HG02852 (cell line): Measurements from ENCODE around the gene DLL4.
A peak's percentile ranks its signal among the peaks of the same experiment; 100 is the strongest.

Source experiments
- ATAC-seq: cut with Tn5 transposase; IDR thresholded peaks from one replicate; pipeline ENCODE4 v1.9.1; 2021; ENCODE audit warnings: mild to moderate bottlenecking, moderate library complexity; ENCODE audit not compliant: unreplicated experiment

The DLL4 gene

DNA sequence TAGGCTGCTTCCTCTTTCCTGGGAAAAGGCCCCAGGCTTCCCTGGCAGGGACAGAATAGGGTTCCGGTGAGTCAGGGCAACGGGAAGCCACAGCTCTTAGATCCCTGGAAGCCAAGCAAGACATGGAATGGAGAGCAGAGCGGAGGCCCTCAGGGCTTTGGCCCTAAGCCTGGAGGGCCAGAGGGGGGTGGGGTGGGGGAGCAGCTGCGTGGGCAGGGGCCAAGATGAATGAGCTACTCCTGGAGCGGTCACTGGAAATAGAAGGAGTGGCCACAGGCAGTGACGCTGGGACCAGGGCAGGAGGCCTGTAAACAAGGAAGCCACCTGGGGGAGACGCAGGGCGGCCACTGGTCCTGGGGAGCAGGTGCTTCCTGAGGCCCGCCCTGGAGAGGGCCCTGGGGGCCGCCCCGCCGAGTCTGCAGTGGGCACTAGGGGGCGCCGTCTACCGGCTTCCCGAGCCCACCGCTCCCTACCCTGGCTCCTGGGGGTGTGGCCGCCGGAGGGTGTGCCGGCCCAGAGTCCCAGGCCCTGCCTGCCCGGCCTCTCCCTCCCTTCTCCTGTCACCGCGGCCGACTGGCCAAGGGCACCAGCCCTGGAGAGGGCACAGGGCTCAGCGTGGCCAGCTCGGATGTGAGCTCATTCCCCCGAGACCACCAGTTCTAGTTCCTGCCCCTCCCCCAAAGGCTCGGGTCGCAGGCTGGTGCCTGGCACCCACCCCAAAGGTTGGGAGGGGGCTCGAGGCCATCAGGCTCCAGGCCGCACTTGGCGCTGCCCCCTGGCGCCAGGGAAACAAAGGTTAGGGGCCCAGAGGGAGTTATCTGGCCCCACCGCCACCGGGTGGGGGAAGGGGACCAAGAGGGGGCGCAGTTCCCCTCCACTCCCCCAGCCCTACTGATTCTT is 22.8 kb upstream of the DLL4 start:
- peak; percentile 61 for ATAC-seq

DNA sequence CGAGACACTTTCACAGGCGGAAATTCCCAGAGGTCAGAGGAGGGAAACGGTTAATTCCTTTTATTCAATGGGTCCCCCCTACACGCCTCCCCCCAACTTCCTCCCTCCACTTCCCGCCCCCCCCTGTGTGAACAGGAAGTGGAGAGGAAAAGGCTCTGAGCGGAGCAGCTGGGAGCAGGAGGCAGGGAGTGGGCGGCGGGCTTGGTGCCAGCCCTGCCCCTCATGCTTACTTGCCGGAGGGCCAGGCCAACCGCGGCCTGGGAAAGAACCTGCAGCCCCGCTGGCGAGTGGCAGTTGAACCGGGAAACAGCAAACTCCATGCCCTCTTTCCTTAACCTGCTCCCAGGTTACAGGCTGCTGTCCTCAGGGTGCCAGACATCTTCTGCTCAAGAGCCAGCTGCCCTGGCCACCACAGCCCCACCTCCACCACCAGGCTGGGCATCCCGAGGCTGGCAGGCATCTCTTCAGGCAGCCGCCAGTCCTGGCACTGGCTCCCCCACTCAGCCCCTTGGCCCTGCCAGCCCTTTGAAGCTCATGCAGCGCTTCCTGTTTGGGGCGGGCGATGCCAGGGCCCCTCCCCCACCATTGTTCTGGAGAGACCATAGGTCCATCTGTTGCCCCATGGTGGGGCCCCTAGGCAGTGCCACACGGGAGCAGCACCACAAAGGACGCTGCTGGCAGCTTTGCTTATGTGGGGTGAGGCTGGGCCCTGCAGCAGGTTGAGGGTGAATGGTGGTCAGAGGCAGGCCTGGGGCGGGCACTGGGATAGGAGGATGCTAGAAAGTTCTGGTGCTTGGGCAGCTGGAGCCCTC is 21.9 kb upstream of the DLL4 start:
- peak; percentile 6 for ATAC-seq

DNA sequence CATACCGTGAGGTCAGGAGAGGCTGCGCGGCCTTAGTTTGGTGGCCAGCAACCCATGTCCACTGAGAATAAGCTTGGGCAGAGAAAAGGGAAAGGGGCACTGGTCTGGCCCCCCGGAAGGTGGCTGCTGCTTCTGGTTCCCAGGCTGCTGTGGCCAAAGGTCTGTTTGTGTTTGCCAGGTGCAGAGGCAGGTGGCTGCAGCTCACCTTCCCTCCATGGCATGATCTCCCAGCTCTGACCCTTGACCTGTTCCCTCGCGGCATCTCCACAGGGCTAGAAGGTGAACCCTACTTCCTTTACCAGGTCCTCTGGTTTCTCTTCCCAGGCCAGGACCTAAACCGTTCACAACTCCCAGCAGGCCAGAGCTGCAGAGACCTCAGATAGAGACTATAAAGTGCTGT is 21.0 kb upstream of the DLL4 start:
- ATAC-seq, result no peak

DNA sequence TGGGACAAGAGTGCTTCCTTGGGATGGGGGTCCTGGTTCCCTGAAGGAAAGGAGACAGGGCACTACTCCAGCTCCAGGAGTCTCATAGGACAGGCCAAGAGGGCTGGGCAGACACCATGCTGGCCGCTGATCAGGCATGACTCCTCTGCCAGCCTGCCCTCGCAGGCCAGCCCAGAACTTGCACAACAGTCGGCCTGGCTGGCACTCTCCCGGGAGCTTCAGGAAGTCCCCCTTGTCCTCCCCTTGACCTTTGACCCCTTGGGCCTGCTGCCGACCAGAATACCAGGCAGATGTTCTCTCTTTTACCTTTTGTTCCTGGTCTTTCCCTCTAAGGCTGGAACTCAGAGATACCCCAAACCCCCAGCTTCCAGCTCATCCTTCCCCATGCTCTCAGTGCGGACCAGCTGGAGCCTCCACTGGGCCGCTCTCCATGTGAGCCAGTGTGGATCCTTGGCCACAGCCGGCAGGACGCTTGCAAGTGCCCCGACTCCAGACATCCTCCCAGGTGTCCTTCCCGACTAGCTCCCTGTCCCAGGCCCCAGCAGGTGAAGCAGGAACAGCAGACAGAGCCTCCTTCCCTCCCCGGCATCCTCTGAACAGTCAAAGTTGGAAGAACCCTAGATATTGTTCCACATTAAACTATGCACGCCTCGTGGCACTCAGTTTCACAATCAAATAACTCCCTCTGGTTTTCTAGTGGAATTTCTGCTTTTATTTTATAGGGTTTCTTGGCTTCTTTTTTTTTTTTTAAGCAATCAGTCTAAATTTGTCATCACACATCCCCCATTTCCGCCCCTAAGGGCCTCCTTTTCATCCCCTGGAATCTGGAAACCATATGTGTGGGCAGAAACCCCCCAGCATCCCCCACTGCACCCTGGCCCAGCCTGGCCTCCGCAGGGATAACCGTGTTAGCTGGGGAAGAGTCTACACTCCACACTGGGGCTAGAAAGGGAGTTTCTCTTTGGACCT is 19.2 kb upstream of the DLL4 start:
- no peak for ATAC-seq

DNA sequence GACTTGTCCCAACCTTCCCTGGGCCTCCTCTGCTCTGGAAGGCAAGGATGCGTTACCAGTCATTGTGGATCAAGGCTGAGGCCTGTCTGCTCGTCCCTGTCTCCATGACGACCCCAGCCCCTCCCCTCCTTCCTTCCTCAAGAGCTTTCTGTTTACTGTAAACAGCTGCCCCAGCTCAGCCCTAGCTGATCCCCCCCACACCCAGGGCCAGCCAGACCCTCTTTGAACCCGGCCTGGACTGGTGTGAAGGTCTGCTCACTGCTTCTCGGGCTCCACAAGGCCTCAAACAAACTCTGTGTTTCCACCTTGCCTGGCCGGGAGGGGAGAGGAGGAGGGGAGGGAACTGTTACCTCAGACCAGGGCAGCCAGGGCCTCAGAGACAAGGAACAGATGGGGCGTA is 18.0 kb upstream of the DLL4 start:
- no peak for ATAC-seq

DNA sequence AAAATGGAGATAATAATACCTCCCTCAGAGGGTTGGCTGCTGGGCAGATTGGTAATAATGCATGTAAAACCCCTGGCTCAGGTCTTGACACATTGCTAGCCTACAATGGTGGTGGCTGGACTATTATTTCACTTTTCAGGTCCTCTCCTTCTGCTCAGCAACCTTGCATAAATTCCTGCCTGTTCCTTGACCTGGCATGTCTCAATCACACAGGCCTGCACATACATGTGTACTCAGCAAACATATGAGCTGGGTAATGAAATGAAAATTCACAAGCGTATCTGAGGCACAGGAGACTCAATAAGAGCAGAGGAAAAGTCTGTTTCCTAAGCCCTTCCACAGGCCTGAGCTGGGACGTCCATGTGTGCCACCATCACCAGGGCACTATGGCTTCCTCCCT is 17.4 kb upstream of the DLL4 start:
- no peak for ATAC-seq

DNA sequence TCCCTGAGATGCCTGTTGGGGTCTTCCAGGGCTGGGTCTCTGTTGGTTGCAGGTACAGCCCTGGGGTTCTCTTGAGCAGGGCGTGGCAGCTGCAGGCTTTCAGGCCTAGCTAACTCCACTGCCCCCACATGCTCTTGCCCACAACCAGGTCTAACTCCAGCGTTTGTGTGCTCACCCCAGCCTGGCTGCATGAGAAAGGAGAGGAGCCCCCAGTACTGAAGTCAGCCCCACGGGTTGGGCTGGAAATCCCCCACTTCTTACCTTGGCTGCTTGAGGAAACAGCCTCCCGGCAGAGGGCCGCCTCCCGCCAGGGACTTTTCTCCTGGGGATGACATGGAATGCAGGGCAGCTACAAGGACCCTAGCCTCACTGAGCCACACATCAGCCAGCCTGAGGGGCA is 16.7 kb upstream of the DLL4 start:
- ATAC-seq, result no peak

DNA sequence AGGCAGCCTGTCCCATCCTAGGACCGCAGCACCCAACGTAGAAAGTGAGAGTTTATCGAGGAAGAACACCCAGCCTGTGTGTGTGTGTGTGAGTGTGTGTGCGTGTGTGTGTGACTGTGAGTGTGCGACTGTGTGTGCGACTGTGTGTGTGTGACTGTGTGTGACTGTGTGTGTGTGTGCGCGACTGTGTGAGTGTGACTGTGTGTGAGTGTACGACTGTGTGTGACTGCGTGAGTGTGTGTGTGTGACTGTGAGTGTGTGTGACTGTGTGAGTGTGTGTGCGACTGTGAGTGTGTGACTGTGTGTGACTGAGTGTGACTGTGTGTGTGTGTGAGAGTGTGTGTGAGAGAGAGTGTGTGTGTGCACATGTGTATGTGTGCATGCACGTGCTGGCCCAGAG is 15.1 kb upstream of the DLL4 start:
- no peak for ATAC-seq

DNA sequence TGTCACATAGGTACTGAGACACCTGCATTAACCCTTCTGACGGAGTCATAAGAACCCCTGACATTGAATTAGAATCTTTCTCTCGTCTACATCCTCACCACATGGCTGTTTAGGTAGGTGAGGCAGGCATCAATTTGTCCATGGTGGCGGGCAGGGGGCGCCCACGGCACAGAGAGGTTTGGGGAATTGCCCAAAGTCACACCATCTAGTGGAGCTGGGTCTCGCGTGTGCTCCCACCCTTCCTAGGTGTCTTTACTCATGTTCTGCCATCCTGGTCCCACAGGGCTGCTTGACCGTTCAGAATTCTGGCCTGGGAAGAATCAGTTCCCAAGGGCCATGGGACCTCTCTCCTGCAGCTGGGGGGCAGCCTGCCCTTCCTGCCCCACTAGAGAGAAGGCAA is 14.7 kb upstream of the DLL4 start:
- ATAC-seq, result no peak

DNA sequence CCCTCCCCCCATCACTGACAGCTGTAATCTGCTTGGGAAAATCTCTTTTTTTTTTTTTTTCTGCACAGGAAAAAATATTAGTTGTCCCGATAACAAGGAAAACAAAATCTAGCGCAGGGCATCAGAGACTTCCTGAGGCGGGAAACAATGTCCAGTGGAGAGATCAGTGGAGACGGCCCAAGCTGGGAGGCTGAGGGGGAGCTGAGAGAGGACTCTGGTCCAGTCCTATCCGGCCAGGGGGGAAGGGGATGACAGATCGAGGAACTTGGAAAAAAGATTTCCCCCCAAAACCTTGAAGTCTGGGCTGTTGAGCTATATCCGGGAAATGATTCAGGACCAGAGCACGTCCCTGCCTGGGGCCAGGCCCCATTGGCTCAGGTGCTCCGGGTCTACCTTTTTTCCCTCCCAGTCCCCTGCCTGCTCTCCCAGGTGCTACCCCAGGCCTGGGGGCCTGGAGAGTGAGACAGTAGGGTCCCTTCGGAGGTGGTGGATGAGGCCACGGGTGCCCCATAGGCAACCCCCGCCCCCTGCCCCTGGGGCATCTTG is 14.0 kb upstream of the DLL4 start:
- no peak for ATAC-seq

DNA sequence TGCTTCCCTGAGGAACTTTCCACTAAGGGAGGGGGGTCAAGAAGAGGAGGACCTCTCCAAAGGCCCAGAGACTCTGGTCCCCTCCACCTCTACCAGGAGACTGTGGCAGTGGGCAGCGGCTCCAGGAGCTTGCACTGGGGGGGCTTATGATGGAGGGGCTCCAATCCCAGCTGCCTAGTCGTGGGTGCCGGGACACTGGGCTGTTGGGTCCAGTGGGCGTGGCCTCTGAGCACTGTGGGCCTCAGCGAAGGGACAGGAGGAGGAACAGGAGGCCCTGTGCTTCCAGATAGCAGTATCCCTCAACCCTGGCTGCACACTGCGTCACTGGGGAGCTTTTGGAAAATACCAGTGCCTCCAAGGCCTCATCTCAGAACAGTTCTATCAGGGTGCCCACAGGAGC is 13.5 kb upstream of the DLL4 start:
- no peak for ATAC-seq

DNA sequence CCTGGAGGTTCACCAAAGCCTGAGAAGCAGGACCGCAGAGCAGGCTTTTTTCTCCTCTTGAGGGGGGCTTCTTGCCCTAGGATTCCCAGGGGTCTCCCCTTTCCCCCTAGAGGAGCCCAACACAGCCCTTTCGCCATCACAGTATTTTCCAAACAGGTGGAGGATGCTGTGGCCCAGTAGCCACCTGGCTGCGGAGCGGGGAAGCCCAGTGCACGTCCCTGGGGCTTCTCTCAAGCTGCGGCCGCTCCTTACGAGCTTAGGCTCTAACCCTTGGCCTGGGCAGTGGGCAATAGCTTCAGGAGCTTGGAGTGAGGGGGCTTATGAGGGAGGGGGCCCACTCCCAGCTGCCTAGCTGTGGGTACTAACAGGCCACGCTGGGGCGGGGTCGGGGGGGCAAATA is 11.6 kb upstream of the DLL4 start:
- ATAC-seq, result no peak

DNA sequence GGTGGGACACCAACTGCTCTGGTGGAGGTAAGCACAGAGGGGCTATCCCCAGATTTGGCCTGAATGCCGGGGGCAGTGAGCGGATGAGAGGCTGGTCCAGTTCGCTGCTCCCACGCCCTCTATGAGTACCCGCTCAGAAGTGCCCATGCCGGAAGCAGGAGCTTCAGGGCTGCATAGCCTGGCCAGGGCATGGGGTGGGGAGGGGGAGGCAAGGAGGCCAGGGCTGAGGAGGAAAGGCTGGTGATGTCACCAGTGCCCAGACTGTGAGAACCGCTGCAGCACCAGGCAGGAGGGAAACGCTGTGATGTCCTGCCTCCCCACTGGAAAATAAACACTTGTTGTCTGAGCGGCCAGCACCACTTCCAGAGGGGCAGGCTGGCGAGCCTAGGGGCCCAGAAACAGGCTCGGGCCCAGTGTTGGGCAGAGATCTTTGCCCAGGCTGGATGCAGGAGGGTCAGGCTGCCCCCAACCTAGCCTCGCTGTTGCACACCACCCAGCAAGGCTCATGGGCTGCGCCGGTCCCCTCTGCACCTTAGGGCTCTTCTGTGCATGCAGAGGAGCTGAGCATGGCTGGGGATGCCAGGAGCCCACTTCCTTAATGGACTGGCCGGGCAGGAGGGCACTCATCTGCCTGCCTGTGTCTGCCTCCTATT is 10.9 kb upstream of the DLL4 start:
- no peak for ATAC-seq

DNA sequence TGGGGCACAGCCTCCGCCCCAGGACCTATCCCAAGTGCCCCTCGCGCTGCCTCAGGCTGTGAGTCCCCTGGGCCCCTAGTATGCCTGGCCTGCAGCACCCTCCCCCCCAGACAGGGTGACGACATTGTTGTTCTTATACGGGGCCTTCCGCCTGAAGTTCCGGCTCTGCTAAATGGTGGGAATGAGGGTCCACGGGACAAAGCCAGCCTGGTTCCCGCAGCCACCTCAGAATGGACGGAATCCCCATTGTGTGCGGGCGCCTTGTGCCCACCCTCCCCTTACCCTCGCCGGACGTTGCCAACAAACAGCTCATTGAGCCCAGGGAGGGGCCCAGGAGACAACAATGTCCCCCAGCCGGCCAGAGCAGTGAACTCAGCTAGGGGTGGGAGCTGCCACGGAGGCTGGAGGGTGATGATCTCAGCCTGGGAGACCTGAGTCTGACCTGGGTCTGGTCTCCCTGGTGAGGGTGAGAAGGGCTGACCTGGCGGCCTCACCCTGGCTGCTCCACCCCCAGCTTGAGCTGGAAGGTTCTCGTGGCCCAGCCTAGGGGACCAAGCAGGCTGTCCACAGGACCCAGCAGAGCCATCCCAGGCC is 10.2 kb upstream of the DLL4 start:
- ATAC-seq, result no peak

DNA sequence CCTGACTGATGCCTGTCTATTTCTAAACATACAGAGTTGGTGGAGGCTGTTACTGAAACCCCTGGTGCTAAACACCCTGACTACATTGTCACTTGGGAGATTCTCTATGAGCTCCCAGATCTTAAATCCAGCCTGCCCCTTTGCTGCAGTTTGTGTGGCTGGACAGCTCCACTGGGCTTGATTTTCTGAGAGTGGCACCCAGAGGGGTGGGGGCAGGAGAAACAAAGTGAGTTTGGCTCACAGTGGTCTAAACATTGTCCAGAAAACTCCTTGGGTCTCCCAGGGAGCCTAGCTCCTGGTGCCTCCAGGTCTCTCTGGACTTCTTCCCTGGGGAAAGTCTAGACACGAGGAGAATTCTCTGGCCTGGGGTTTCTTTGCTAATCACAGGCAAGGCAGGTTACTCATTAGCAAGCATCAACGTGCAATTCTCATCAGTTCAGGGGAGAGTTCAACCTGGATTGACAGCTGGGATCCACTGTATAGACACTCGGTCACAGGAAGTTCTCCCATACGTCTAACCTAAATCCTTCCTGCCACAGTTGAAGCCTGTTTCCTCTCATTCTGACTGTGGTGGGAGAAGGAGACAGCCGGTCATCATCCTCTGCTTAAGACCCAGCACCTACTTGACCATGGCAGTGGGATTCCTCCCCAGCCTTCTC is 7.1 kb upstream of the DLL4 start:
- ATAC-seq, result no peak

DNA sequence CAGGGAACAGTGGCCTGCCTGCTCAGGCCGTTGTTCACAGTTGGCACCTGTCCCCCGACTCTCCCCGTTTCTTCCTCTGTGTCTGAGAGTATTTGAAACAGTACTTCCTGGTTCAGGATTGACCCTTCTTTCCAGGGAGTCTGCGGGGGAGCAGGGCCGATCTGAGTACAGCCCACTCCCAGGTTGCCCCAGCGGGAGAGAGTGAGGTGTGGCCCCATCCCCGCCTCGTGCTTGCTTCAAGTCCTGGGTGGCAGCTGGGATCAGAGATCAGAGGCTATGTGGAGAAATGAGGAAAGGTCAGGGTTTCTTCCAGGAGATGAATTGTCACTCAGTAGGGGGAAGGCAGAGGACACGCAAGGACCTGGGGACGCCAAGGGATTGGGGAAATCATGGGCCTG is 6.5 kb upstream of the DLL4 start:
- no peak for ATAC-seq

DNA sequence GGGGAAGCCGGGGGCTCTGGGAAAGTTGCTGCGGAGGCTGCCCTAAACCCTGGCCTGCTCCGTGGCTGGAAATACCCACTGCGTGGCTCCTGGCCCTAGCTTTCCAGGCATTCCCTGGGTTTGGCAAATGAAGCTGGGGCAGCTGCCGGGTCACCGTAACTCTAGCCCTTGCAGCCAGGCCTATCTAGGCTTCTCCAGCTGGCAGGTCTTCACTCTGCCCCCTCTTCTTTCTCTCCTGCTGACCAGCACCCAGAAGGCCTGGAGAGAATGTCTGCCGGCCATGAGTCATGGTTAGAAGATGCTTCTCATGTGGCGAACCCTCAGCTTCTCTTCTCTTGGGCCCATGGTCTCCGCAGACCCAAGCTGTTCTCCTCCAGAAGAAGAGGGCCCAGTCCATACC is 5.6 kb upstream of the DLL4 start:
- ATAC-seq, result no peak

DNA sequence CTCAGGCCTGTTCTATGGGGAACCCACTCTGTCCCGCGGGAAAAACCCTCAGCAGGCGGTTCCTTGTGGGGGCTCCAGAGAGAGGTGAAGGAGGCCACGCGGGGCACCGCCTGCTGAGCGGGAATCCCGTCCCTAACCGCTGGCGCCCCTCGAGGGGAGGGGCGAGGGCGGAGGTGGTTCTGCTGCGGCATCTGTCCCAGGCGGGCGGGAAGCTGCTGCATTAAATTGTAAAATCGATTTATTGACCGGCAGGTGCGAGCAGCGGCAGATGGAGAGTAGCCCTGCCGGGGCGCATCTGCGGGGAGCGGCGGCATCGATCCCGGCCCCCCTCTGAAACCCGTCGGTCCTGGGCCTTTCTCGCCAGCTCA is 3.7 kb upstream of the DLL4 start:
- ATAC-seq, result no peak

DNA sequence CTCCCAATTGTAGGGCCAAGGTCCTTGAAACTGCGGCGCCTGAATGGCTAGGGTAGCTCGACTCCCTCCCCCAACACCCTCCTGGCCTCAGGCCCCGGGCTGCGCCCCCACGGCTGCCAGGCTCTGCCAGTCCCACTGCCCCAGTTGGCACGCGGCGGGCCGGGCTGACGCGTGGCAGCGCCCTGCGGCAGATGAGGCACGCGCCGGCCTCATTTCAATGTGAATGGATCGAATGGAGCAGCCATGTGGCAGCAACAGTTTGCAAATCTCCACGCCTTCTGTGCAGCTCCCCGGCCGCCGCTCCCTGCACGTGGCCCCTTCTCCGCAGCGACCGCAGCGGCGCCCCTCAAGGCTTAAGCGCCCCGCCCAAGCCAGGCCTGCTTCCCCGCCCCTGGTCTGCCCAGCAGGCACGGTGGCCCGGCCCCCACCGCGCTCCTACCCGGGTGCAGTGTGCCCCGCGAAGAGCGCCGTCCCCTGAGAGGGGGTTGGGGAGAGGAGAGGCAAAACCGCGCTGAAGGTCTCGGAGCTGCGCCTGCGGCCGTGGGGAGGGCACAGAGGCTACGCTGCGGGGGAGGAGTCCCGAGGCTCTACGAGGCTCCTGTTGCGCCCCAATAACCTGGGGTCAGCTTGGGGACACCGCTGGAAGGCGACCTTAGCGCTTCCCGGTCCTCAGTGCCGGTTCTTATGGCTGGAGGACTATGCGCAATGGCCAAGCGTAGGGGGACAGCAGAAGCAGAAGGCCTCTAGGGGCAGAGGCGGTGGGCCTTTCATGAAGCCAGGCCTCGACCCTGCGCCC is 3.1 kb upstream of the DLL4 start:
- ATAC-seq, result no peak
